Activated T-helper 1 cell treated with anti-CD3 and anti-CD28 coated beads, Interleukin-12 subunit alpha, Interleukin-12 subunit beta, Interleukin-2, Interleukin-4 antibody, amounts not matched to agents 30 ng/mL and 10 ng/mL and 1 ng/mL, durations not matched to agents 14 hours and 24 hours and 36 hours (primary cell): ENCODE data around the gene TRIM17. TPM values are rescaled to one million over a fixed set of nuclear protein-coding genes. Genes with fewer than 3 reads are reported as not detected.

Source experiments
- DNase-seq: peaks from one replicate; pipeline ENCODE4 v3.0.0; 2021; ENCODE audit warnings: low spot score
- H3K27ac Mint-ChIP-seq: one replicate; pipeline ENCODE4 v1.8.0; 2021; ENCODE audit warnings: mild to moderate bottlenecking, mixed read lengths
- H3K27me3 Mint-ChIP-seq: one replicate; pipeline ENCODE4 v1.8.0; 2022; ENCODE audit warnings: mild to moderate bottlenecking, moderate library complexity, mixed read lengths; ENCODE audit not compliant: insufficient read depth
- H3K36me3 Mint-ChIP-seq: one replicate; pipeline ENCODE4 v1.8.0; 2021; ENCODE audit warnings: low read depth, mixed read lengths
- H3K4me1 Mint-ChIP-seq: one replicate; pipeline ENCODE4 v1.8.0; 2021; ENCODE audit warnings: low read depth, mixed read lengths
- H3K4me3 Mint-ChIP-seq: one replicate; pipeline ENCODE4 v1.8.0; 2021; ENCODE audit warnings: mild to moderate bottlenecking, moderate library complexity, mixed read lengths
- H3K9me3 Mint-ChIP-seq: one replicate; pipeline ENCODE4 v1.8.0; 2021; ENCODE audit warnings: mixed read lengths
- intact Hi-C: fragments of 100-400 bp; cut with micrococcal nuclease; formaldehyde crosslinking; loops from one replicate; pipeline ENCODE4 v1.15.1; 2024
- total RNA-seq: library from RNA; stranded (reverse); gene quantifications from 2 replicates; pipeline ENCODE4 v1.2.3, GENCODE V29; 2022

The TRIM17 gene
- total RNA-seq, 1 donor from 2014 or later, result 1.7 TPM

- Mint-ChIP-seq H3K27ac (no peak overlapping the region), H3K36me3 (peaks cover 54% of the 10 kb centered on the region), H3K27me3 (no peaks in the 10 kb centered on the region), H3K9me3 (no peaks in the 10 kb centered on the region), H3K4me3 (no peak overlapping the region), H3K4me1 (peaks cover 61% of the 10 kb centered on the region)
- intact Hi-C loops, result loop anchor here (10.0 kb wide), 1 partner anchor 636 kb away; no protein-coding TSS in a partner anchor
- DNase-seq, result no peak
Measured at GRCh38 chr1:228400692-228401454, 15.8 kb downstream of the TRIM17 start.

GRCh38 chr1:228400237-228400651, 16.4 kb downstream of the TRIM17 start:
- Mint-ChIP-seq H3K4me1 (peaks cover 59% of the 10 kb centered on the region), H3K27ac (no peak overlapping the region), H3K9me3 (no peaks in the 10 kb centered on the region), H3K27me3 (no peaks in the 10 kb centered on the region), H3K36me3 (peaks cover 60% of the 10 kb centered on the region), H3K4me3 (no peak overlapping the region)
- DNase-seq, result no peak
- intact Hi-C loops, result loop anchor here (10.0 kb wide), 1 partner anchor 635 kb away; no protein-coding TSS in a partner anchor

GRCh38 chr1:228399531-228400236, 17.0 kb downstream of the TRIM17 start:
- intact Hi-C loops, result loop anchor here (10.0 kb wide), 1 partner anchor 635 kb away; no protein-coding TSS in a partner anchor
- Mint-ChIP-seq H3K9me3 (no peaks in the 10 kb centered on the region), H3K27me3 (no peaks in the 10 kb centered on the region), H3K4me1 (peaks cover 54% of the 10 kb centered on the region), H3K36me3 (peaks cover 56% of the 10 kb centered on the region), H3K4me3 (no peak overlapping the region), H3K27ac (no peak overlapping the region)
- no peak for DNase-seq

GRCh38 chr1:228398741-228399461, 17.8 kb downstream of the TRIM17 start:
- intact Hi-C loops, result no loop called here
- Mint-ChIP-seq H3K27me3 (no peaks in the 10 kb centered on the region), H3K36me3 (peaks cover 48% of the 10 kb centered on the region), H3K9me3 (no peaks in the 10 kb centered on the region), H3K27ac (no peak overlapping the region), H3K4me1 (peaks cover 46% of the 10 kb centered on the region), H3K4me3 (no peak overlapping the region)
- no peak for DNase-seq

GRCh38 chr1:228397966-228398365, 18.7 kb downstream of the TRIM17 start:
- no peak overlapping the region for H3K4me3 Mint-ChIP-seq
- H3K4me1 Mint-ChIP-seq, result peaks cover 36% of the 10 kb centered on the region
- intact Hi-C loops, result no loop called here
- peak overlapping the region; percentile 10 for H3K27ac Mint-ChIP-seq
- H3K9me3 Mint-ChIP-seq, result no peaks in the 10 kb centered on the region
- peaks cover 45% of the 10 kb centered on the region for H3K36me3 Mint-ChIP-seq
- H3K27me3 Mint-ChIP-seq, result no peaks in the 10 kb centered on the region
- DNase-seq, result no peak

GRCh38 chr1:228396770-228397662, 19.6 kb downstream of the TRIM17 start:
- intact Hi-C loops, result no loop called here
- Mint-ChIP-seq H3K4me3 (no peak overlapping the region), H3K27me3 (no peaks in the 10 kb centered on the region), H3K36me3 (peaks cover 41% of the 10 kb centered on the region), H3K27ac (no peak overlapping the region), H3K9me3 (no peaks in the 10 kb centered on the region), H3K4me1 (peaks cover 29% of the 10 kb centered on the region)
- DNase-seq, result no peak

GRCh38 chr1:228394571-228395394, 21.9 kb downstream of the TRIM17 start:
- DNase-seq, result no peak
- intact Hi-C loops, result no loop called here
- Mint-ChIP-seq H3K4me1 (peaks cover 16% of the 10 kb centered on the region), H3K27me3 (no peaks in the 10 kb centered on the region), H3K27ac (no peak overlapping the region), H3K36me3 (peaks cover 31% of the 10 kb centered on the region), H3K4me3 (no peak overlapping the region), H3K9me3 (no peaks in the 10 kb centered on the region)

- H3K27me3 Mint-ChIP-seq, result no peaks in the 10 kb centered on the region
- peaks cover 27% of the 10 kb centered on the region for H3K36me3 Mint-ChIP-seq
- H3K4me1 Mint-ChIP-seq, result peaks cover 12% of the 10 kb centered on the region
- H3K27ac Mint-ChIP-seq, result no peak overlapping the region
- no peak for DNase-seq
- no peak overlapping the region for H3K4me3 Mint-ChIP-seq
- H3K9me3 Mint-ChIP-seq, result no peaks in the 10 kb centered on the region
- intact Hi-C loops, result no loop called here
Measured at GRCh38 chr1:228393811-228394570, 22.7 kb downstream of the TRIM17 start.

- no peak for DNase-seq
- Mint-ChIP-seq H3K4me3 (no peak overlapping the region), H3K36me3 (peaks cover 27% of the 10 kb centered on the region), H3K9me3 (no peaks in the 10 kb centered on the region), H3K27ac (no peak overlapping the region), H3K4me1 (peaks cover 9% of the 10 kb centered on the region), H3K27me3 (no peaks in the 10 kb centered on the region)
- intact Hi-C loops, result no loop called here
Measured at GRCh38 chr1:228393268-228393701, 23.4 kb downstream of the TRIM17 start.

GRCh38 chr1:228392111-228392936, 24.3 kb downstream of the TRIM17 start:
- H3K27ac Mint-ChIP-seq, result no peak overlapping the region
- intact Hi-C loops, result no loop called here
- H3K36me3 Mint-ChIP-seq, result peaks cover 25% of the 10 kb centered on the region
- H3K4me1 Mint-ChIP-seq, result no peaks in the 10 kb centered on the region
- DNase-seq, result no peak
- peaks cover 3% of the 10 kb centered on the region for H3K27me3 Mint-ChIP-seq
- H3K9me3 Mint-ChIP-seq, result no peaks in the 10 kb centered on the region
- H3K4me3 Mint-ChIP-seq, result no peak overlapping the region
